WTC11 (cell line): Measurements from ENCODE around the gene STARD8. TPM values are rescaled to one million over a fixed set of nuclear protein-coding genes. Genes with fewer than 3 reads are reported as not detected.

ENCODE experiments used
- ATAC-seq: fragments of 200-7000 bp; cut with Tn5 transposase; 2 replicates; pipeline ENCODE4 v1.10.0; 2021; ENCODE audit warnings: mild to moderate bottlenecking, moderate library complexity
- CTCF ChIA-PET: fragments of 300-600 bp; sonication (Branson Sonifier 250); formaldehyde crosslinking; loops from one replicate; lab custom pipeline; 2021; ENCODE audit warnings: antibody characterized with exemption; lab: Charles Lee
- POLR2A ChIA-PET: fragments of 350-600 bp; sonication (Branson Sonifier 250); formaldehyde crosslinking; loops from one replicate; lab custom pipeline; 2021; ENCODE audit warnings: antibody characterized with exemption; lab: Charles Lee
- DNase-seq: peaks from one replicate; pipeline ENCODE4 v3.0.0; 2021; ENCODE audit warnings: low spot score
- H3K27ac Mint-ChIP-seq: 2 replicates; pipeline ENCODE4 v1.8.0; 2021; ENCODE audit warnings: mixed read lengths
- H3K27me3 Mint-ChIP-seq: 2 replicates; pipeline ENCODE4 v1.8.0; 2021; ENCODE audit warnings: low read depth, mild to moderate bottlenecking, moderate library complexity, mixed read lengths
- H3K36me3 Mint-ChIP-seq: 2 replicates; pipeline ENCODE4 v1.8.0; 2021; ENCODE audit warnings: mixed read lengths
- H3K4me1 Mint-ChIP-seq: 2 replicates; pipeline ENCODE4 v1.8.0; 2022; ENCODE audit warnings: mixed read lengths
- H3K4me3 Mint-ChIP-seq: 2 replicates; pipeline ENCODE4 v1.8.0; 2021; ENCODE audit warnings: mild to moderate bottlenecking, moderate library complexity, mixed read lengths
- H3K9me3 Mint-ChIP-seq: 2 replicates; pipeline ENCODE4 v1.8.0; 2021; ENCODE audit warnings: mixed read lengths
- AFF4 ChIP-seq: sonication (generic); formaldehyde crosslinking; IDR thresholded peaks from 2 replicates; pipeline ENCODE4 v1.8.1; 2023; ENCODE audit warnings: mild to moderate bottlenecking, missing genetic modification reagents, borderline replicate concordance
- CBFB ChIP-seq: sonication (generic); formaldehyde crosslinking; IDR thresholded peaks from 2 replicates; pipeline ENCODE4 v1.8.1; 2022; ENCODE audit warnings: mild to moderate bottlenecking, low read depth, missing genetic modification reagents
- CTCF ChIP-seq: fragments of 200-600 bp; IDR thresholded peaks from 2 replicates; pipeline ENCODE4 v1.8.0; 2022; ENCODE audit warnings: antibody characterized with exemption
- ESRRA ChIP-seq: sonication (generic); formaldehyde crosslinking; IDR thresholded peaks from 2 replicates; pipeline ENCODE4 v1.8.1; 2022; ENCODE audit warnings: mild to moderate bottlenecking, missing genetic modification reagents, borderline replicate concordance
- FOXK1 ChIP-seq: sonication (generic); formaldehyde crosslinking; IDR thresholded peaks from 2 replicates; pipeline ENCODE4 v1.8.0; 2022; ENCODE audit warnings: mild to moderate bottlenecking, moderate library complexity, missing genetic modification reagents
- FOXP1 ChIP-seq: sonication (generic); formaldehyde crosslinking; IDR thresholded peaks from 2 replicates; pipeline ENCODE4 v1.8.0; 2022; ENCODE audit warnings: missing genetic modification reagents, mild to moderate bottlenecking, moderate library complexity, borderline replicate concordance
- KAT7 ChIP-seq: sonication (generic); formaldehyde crosslinking; IDR thresholded peaks from 2 replicates; pipeline ENCODE4 v1.8.1; 2023; ENCODE audit warnings: missing genetic modification reagents, mild to moderate bottlenecking, borderline replicate concordance
- NR3C1 ChIP-seq: sonication (generic); formaldehyde crosslinking; conservative IDR thresholded peaks from 2 replicates; pipeline ENCODE4 v1.8.1; 2023; ENCODE audit warnings: low read depth, mild to moderate bottlenecking, missing genetic modification reagents
- PRRX2 ChIP-seq: fragments of 250-450 bp; sonication (Bioruptor Pico); IDR thresholded peaks from 2 replicates; pipeline ENCODE4 v1.8.0; 2021; ENCODE audit warnings: mild to moderate bottlenecking
- RELA ChIP-seq: sonication (generic); formaldehyde crosslinking; IDR thresholded peaks from 2 replicates; pipeline ENCODE4 v1.8.1; 2022; ENCODE audit warnings: missing genetic modification reagents, mild to moderate bottlenecking, borderline replicate concordance
- TP53 ChIP-seq: sonication (generic); formaldehyde crosslinking; IDR thresholded peaks from 2 replicates; pipeline ENCODE4 v1.8.1; 2023; ENCODE audit warnings: mild to moderate bottlenecking, missing genetic modification reagents
- ZNF219 ChIP-seq: sonication (generic); formaldehyde crosslinking; IDR thresholded peaks from 2 replicates; pipeline ENCODE4 v1.8.0; 2023; ENCODE audit warnings: missing genetic modification reagents, mild to moderate bottlenecking, borderline replicate concordance
- ZNF232 ChIP-seq: sonication (generic); formaldehyde crosslinking; IDR thresholded peaks from 2 replicates; pipeline ENCODE4 v1.8.0; 2022; ENCODE audit warnings: mild to moderate bottlenecking, missing genetic modification reagents
- ZNF317 ChIP-seq: sonication (generic); formaldehyde crosslinking; IDR thresholded peaks from 2 replicates; pipeline ENCODE4 v1.8.1; 2023; ENCODE audit warnings: low read depth, mild to moderate bottlenecking, moderate library complexity, missing genetic modification reagents, borderline replicate concordance
- ZNF416 ChIP-seq: fragments of 250-450 bp; sonication (Bioruptor Pico); IDR thresholded peaks from 2 replicates; pipeline ENCODE4 v1.9.0; 2021; ENCODE audit warnings: mild to moderate bottlenecking, inconsistent platforms
- ZNF671 ChIP-seq: fragments of 250-450 bp; sonication (Bioruptor Pico); IDR thresholded peaks from 2 replicates; pipeline ENCODE4 v1.8.0; 2021; ENCODE audit warnings: mild to moderate bottlenecking
- total RNA-seq: library from RNA; stranded (reverse); gene quantifications from 3 replicates; pipeline ENCODE4 v1.2.3, GENCODE V29; 2021
- TF ChIP-seq, protein P1 (sequence below): sonication (generic); formaldehyde crosslinking; IDR thresholded peaks from 2 replicates; pipeline ENCODE4 v1.8.0; 2022; ENCODE audit warnings: mild to moderate bottlenecking, missing genetic modification reagents
- TF ChIP-seq, protein P2 (sequence below): sonication (generic); formaldehyde crosslinking; IDR thresholded peaks from 2 replicates; pipeline ENCODE4 v1.8.1; 2023; ENCODE audit warnings: mild to moderate bottlenecking, missing genetic modification reagents, moderate library complexity

Gene STARD8
- total RNA-seq, 1 experiment from 2014 or later: 8.5 TPM

- no peak overlapping the region for H3K4me3 Mint-ChIP-seq
These were observed 15.0 kb upstream of the STARD8 start for GRCh38 chrX:68632491-68632890.

GRCh38 chrX:68633981-68634380, 13.5 kb upstream of the STARD8 start:
- DNase-seq: no peak
- H3K36me3 Mint-ChIP-seq: no peaks in the 10 kb centered on the region
- ATAC-seq: no peak
- H3K27ac Mint-ChIP-seq: no peak overlapping the region
- H3K4me3 Mint-ChIP-seq: no peak overlapping the region
- POLR2A ChIA-PET: no interaction called here
- CTCF ChIA-PET: interaction anchor here (0.8 kb wide), 1 partner anchor 8 kb away, joined by 3 read pairs; no protein-coding TSS in a partner anchor
- TF ChIP-seq ZNF317 (CRISPR knock-in tag): no peak
- TF ChIP-seq, protein P1, sequence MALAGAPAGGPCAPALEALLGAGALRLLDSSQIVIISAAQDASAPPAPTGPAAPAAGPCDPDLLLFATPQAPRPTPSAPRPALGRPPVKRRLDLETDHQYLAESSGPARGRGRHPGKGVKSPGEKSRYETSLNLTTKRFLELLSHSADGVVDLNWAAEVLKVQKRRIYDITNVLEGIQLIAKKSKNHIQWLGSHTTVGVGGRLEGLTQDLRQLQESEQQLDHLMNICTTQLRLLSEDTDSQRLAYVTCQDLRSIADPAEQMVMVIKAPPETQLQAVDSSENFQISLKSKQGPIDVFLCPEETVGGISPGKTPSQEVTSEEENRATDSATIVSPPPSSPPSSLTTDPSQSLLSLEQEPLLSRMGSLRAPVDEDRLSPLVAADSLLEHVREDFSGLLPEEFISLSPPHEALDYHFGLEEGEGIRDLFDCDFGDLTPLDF (CRISPR knock-in tag): no peak
- no peak for TF ChIP-seq RELA (CRISPR knock-in tag)
- TF ChIP-seq FOXK1: no peak
- no peak for TF ChIP-seq ZNF232 (CRISPR knock-in tag)
- TF ChIP-seq TP53: no peak
- no peak for TF ChIP-seq ZNF416 (CRISPR knock-in tag)
- TF ChIP-seq CBFB (CRISPR knock-in tag): no peak
- TF ChIP-seq FOXP1 (CRISPR knock-in tag): no peak
- TF ChIP-seq CTCF: no peak
- H3K27me3 Mint-ChIP-seq: no peaks in the 10 kb centered on the region
- H3K9me3 Mint-ChIP-seq: no peaks in the 10 kb centered on the region
- H3K4me1 Mint-ChIP-seq: no peaks in the 10 kb centered on the region

More at GRCh38 chrX:68632491-68632890, 15.0 kb upstream of the STARD8 start:
- no peak for DNase-seq
- no peaks in the 10 kb centered on the region for H3K4me1 Mint-ChIP-seq
- no peaks in the 10 kb centered on the region for H3K27me3 Mint-ChIP-seq
- ChIA-PET POLR2A (no interaction called here), CTCF (no interaction called here)
- TF ChIP-seq, protein P2, sequence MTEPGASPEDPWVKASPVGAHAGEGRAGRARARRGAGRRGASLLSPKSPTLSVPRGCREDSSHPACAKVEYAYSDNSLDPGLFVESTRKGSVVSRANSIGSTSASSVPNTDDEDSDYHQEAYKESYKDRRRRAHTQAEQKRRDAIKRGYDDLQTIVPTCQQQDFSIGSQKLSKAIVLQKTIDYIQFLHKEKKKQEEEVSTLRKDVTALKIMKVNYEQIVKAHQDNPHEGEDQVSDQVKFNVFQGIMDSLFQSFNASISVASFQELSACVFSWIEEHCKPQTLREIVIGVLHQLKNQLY (CRISPR knock-in tag): no peak
- no peak for TF ChIP-seq KAT7 (CRISPR knock-in tag)
- TF ChIP-seq ESRRA (CRISPR knock-in tag): no peak
- TF ChIP-seq ZNF219 (CRISPR knock-in tag): no peak
- no peak for TF ChIP-seq NR3C1 (CRISPR knock-in tag)
- no peak for TF ChIP-seq ZNF671 (CRISPR knock-in tag)
- no peak for TF ChIP-seq AFF4 (CRISPR knock-in tag)
- TF ChIP-seq CTCF: no peak
- no peak for TF ChIP-seq PRRX2 (CRISPR knock-in tag)
- no peak for TF ChIP-seq TP53
- no peaks in the 10 kb centered on the region for H3K36me3 Mint-ChIP-seq
- ATAC-seq: no peak
- no peak overlapping the region for H3K27ac Mint-ChIP-seq
- H3K9me3 Mint-ChIP-seq: no peaks in the 10 kb centered on the region
